Adrenal gland (tissue), 12 donors: ENCODE data around the gene HOXA13. TPM values are rescaled to one million over a fixed set of nuclear protein-coding genes. Genes with fewer than 3 reads are reported as not detected.

Experiments used
- DNase-seq, 7 donors: peaks; one replicate each; pipeline ENCODE4 v3.0.0-alpha.2; 2019 to 2020
- H3K27ac ChIP-seq, 5 donors: fragments of 200-600 bp; sonication (generic) in 4 of 5; 1 replicate in 3 of 5; 2 replicates in 2 of 5; pipeline versions ENCODE4 v1.5.1 to v1.8.0; 2016 to 2020; ENCODE audit warnings: mild to moderate bottlenecking in 1 of 5
- H3K27me3 ChIP-seq: fragments of 200-600 bp; 2 replicates; pipeline ENCODE4 v1.8.0; 2021
- H3K36me3 ChIP-seq, 2 donors: fragments of 200-600 bp; replicated peaks in 1 of 2; 1 replicate in 1 of 2; 2 replicates in 1 of 2; pipeline versions ENCODE4 v1.5.1 to v1.8.0; 2018 to 2022
- H3K4me1 ChIP-seq, 2 donors: fragments of 200-600 bp; replicated peaks in 1 of 2; 1 replicate in 1 of 2; 2 replicates in 1 of 2; pipeline versions ENCODE4 v1.5.1 to v1.8.0; 2018 to 2021
- H3K4me3 ChIP-seq, 4 donors: fragments of 200-600 bp; sonication (generic) in 3 of 4; one replicate each; pipeline ENCODE4 v1.5.1; 2016 to 2018
- H3K9me3 ChIP-seq, 3 donors: fragments of 200-600 bp; sonication (generic) in 1 of 3; replicated peaks in 1 of 3; 1 replicate in 2 of 3; 2 replicates in 1 of 3; pipeline versions ENCODE4 v1.5.1 to v1.8.0; 2016 to 2021
- CTCF ChIP-seq, 6 experiments: fragments of 450-650 bp in 4 of 6; fragments of 200-600 bp in 2 of 6; sonication (generic) in 1 of 6; IDR thresholded peaks; 1 replicate in 5 of 6; 2 replicates in 1 of 6; pipeline versions ENCODE4 v1.5.1 to v1.8.0; 2016 to 2021; ENCODE audit warnings: antibody characterized with exemption in 6 of 6, mild to moderate bottlenecking in 2 of 6, moderate library complexity in 1 of 6
- POLR2A ChIP-seq, 2 donors: fragments of 450-650 bp; IDR thresholded peaks; one replicate each; pipeline ENCODE4 v1.6.1; 2017; ENCODE audit warnings: antibody characterized with exemption in 2 of 2, mild to moderate bottlenecking in 2 of 2, moderate library complexity in 1 of 2
- WGBS, 4 donors: extraction: QIAGEN DNeasy Blood & Tissue Kit in 2 of 4; methylation state at CpG; one replicate each; pipeline versions ENCODE4 v1.1.5 to v1.1.7; 2013 to 2017; 5-methylcytosine and 5-hydroxymethylcytosine counted together
- intact Hi-C, 2 donors: fragments of 100-400 bp; cut with DNase I; formaldehyde crosslinking; loops; one replicate each; pipeline versions ENCODE4 v1.14.1 to v1.15.0; 2022 to 2023
- polyA plus RNA-seq, 3 donors: library from polyadenylated mRNA; stranded (reverse); fragments of 200-250 nt in 2 of 3; fragments of 350-450 nt in 1 of 3; fragmentation: Illumina TruSeq in 1 of 3; extraction: RNeasy Lipid Tissue Mini Kit (QIAGEN cat#74804) in 1 of 3; gene quantifications; one replicate each; pipeline ENCODE4 v1.2.3, GENCODE V29; 2013 to 2014
- total RNA-seq, 9 donors: library from RNA; depleted of rRNA in 4 of 9; stranded (reverse); fragments of >200 nt in 4 of 9; fragments of 120-200 nt in 1 of 9; fragmentation: NEBNext Ultra II Directional in 1 of 9; extraction: Animal tissue kit (Norgen Biotek cat#: 25700) in 1 of 9; gene quantifications; one replicate each; pipeline versions ENCODE4 v1.1.0 to v1.2.4, GENCODE V29; 2013 to 2023
- donor health status: healthy with polysubstance abuse.
- donor health status: Bipolar disorder and iron deficiency.
- donor health status: DM: yes; HTN: yes; CAD: no.
- donor health status: DM: no; HTN: no; CAD: no.
- donor health status: DM: no; HTN: no; CAD: no.
- donor health status: DM: yes; HTN: yes; CAD: no.

The HOXA13 gene
- total and polyA plus RNA-seq, 12 donors = 0.17 to 1.4 (median 0.56) TPM; not detected in 1

- Histone ChIP-seq H3K36me3 (no peaks in the 10 kb centered on the region), H3K9me3 (no peaks in the 10 kb centered on the region), H3K27ac (no peak overlapping the region), H3K27me3 (peaks cover 73% of the 10 kb centered on the region), H3K4me3 (no peak overlapping the region), H3K4me1 (peaks cover 13 to 17% of the 10 kb centered on the region in 2 donors)
- 89 to 97% (median 92%) methylated on average over 6 of the region's 6 CpGs for WGBS, 4 donors
- intact Hi-C loops = no loop called here
- TF ChIP-seq CTCF (IDR thresholded peaks at IDR 0.05) = no peak
- no peak for TF ChIP-seq POLR2A (IDR thresholded peaks at IDR 0.05)
- DNase-seq = peak in 1 of 7 donors; percentile 36
These were observed 21.5 kb downstream of the HOXA13 start for GRCh38 chr7:27178366-27178765.

GRCh38 chr7:27177795-27178320 lies 22.0 kb downstream of the HOXA13 start:
- 89 to 95% (median 91%) methylated on average over 5 of the region's 5 CpGs for WGBS, 4 donors
- H3K27me3 ChIP-seq = peaks cover 71% of the 10 kb centered on the region
- TF ChIP-seq CTCF (IDR thresholded peaks at IDR 0.05) (no peak), POLR2A (IDR thresholded peaks at IDR 0.05) (no peak)
- H3K4me1 ChIP-seq = peaks cover 11 to 22% of the 10 kb centered on the region in 2 donors
- H3K9me3 ChIP-seq = no peaks in the 10 kb centered on the region
- H3K27ac ChIP-seq = no peak overlapping the region
- no peak overlapping the region for H3K4me3 ChIP-seq
- DNase-seq = peak in 1 of 7 donors; percentile 17
- no peaks in the 10 kb centered on the region for H3K36me3 ChIP-seq
- intact Hi-C loops = no loop called here

- TF ChIP-seq POLR2A (IDR thresholded peaks at IDR 0.05) = no peak
- TF ChIP-seq CTCF (IDR thresholded peaks at IDR 0.05) = no peak
- Histone ChIP-seq H3K36me3 (no peaks in the 10 kb centered on the region), H3K27ac (no peak overlapping the region), H3K27me3 (peaks cover 64% of the 10 kb centered on the region), H3K9me3 (no peaks in the 10 kb centered on the region), H3K4me1 (peaks cover 16 to 25% of the 10 kb centered on the region in 2 donors), H3K4me3 (no peak overlapping the region)
- intact Hi-C loops = no loop called here
- peak in 3 of 7 donors; percentile 13 to 37 (median 17) for DNase-seq
- WGBS, 4 donors = 82 to 90% (median 87%) methylated on average over 16 to 22 of the region's 22 CpGs
These were observed 22.7 kb downstream of the HOXA13 start for GRCh38 chr7:27176962-27177794.

- intact Hi-C loops = no loop called here
These were observed 23.4 kb downstream of the HOXA13 start for GRCh38 chr7:27176524-27176845.

More at GRCh38 chr7:27176524-27176845, 23.4 kb downstream of the HOXA13 start:
- H3K36me3 ChIP-seq = no peaks in the 10 kb centered on the region
- TF ChIP-seq CTCF (IDR thresholded peaks at IDR 0.05) = no peak
- no peak for TF ChIP-seq POLR2A (IDR thresholded peaks at IDR 0.05)
- peak in 1 of 7 donors; percentile 46 for DNase-seq
- no peak overlapping the region for H3K27ac ChIP-seq
- no peaks in the 10 kb centered on the region for H3K9me3 ChIP-seq
- H3K4me1 ChIP-seq = peaks cover 16 to 25% of the 10 kb centered on the region in 2 donors
- peaks cover 57% of the 10 kb centered on the region for H3K27me3 ChIP-seq
- 62 to 72% (median 66%) methylated on average over 3 of the region's 3 CpGs for WGBS, 4 donors
- H3K4me3 ChIP-seq = no peak overlapping the region
